HFFc6 (cell line): ENCODE results near the gene TMEM273. TPM values are rescaled to one million over a fixed set of nuclear protein-coding genes. Genes with fewer than 3 reads are reported as not detected.
A peak's percentile ranks its signal among the peaks of the same experiment; 100 is the strongest.

ENCODE experiments used
- DNase-seq: peaks from one replicate; pipeline ENCODE4 v3.0.0-alpha.2; 2018
- H3K27ac Mint-ChIP-seq: 2 replicates; pipeline ENCODE4 v1.8.0; 2020; ENCODE audit warnings: mild to moderate bottlenecking, mixed read lengths
- H3K27me3 Mint-ChIP-seq: 2 replicates; pipeline ENCODE4 v1.8.0; 2021; ENCODE audit warnings: mild to moderate bottlenecking, moderate library complexity, mixed read lengths; ENCODE audit not compliant: insufficient read depth
- H3K36me3 Mint-ChIP-seq: 2 replicates; pipeline ENCODE4 v1.8.0; 2021; ENCODE audit warnings: low read depth, mixed read lengths
- H3K4me1 Mint-ChIP-seq: 2 replicates; pipeline ENCODE4 v1.8.0; 2020; ENCODE audit warnings: low read depth, mixed read lengths
- H3K4me3 Mint-ChIP-seq: 2 replicates; pipeline ENCODE4 v1.8.0; 2020; ENCODE audit warnings: mild to moderate bottlenecking, moderate library complexity, mixed read lengths
- H3K9me3 Mint-ChIP-seq: 2 replicates; pipeline ENCODE4 v1.8.0; 2020; ENCODE audit warnings: mild to moderate bottlenecking, mixed read lengths
- total RNA-seq, 6 experiments: library from RNA; stranded (reverse); fragmentation: NEBNext Ultra II Directional; extraction: Animal tissue kit (Norgen Biotek cat#: 25700); gene quantifications; 2 replicates in 1 of 6; 3 replicates in 5 of 6; pipeline ENCODE4 v1.2.3, GENCODE V29; 2021
- TF ChIP-seq, protein P1 (sequence below): fragments of 200-600 bp; sonication (generic); IDR thresholded peaks from 2 replicates; pipeline ENCODE4 v1.5.0; 2021; ENCODE audit warnings: antibody characterized with exemption, mild to moderate bottlenecking

TMEM273 gene
- total RNA-seq, 6 experiments from 2014 or later, result not detected

- H3K4me3 Mint-ChIP-seq, result no peak overlapping the region
- no peak for DNase-seq
- no peaks in the 10 kb centered on the region for H3K36me3 Mint-ChIP-seq
- TF ChIP-seq, protein P1, sequence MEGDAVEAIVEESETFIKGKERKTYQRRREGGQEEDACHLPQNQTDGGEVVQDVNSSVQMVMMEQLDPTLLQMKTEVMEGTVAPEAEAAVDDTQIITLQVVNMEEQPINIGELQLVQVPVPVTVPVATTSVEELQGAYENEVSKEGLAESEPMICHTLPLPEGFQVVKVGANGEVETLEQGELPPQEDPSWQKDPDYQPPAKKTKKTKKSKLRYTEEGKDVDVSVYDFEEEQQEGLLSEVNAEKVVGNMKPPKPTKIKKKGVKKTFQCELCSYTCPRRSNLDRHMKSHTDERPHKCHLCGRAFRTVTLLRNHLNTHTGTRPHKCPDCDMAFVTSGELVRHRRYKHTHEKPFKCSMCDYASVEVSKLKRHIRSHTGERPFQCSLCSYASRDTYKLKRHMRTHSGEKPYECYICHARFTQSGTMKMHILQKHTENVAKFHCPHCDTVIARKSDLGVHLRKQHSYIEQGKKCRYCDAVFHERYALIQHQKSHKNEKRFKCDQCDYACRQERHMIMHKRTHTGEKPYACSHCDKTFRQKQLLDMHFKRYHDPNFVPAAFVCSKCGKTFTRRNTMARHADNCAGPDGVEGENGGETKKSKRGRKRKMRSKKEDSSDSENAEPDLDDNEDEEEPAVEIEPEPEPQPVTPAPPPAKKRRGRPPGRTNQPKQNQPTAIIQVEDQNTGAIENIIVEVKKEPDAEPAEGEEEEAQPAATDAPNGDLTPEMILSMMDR, result no peak
- peaks cover 25% of the 10 kb centered on the region for H3K4me1 Mint-ChIP-seq
- H3K27ac Mint-ChIP-seq, result no peak overlapping the region
- H3K9me3 Mint-ChIP-seq, result no peaks in the 10 kb centered on the region
- peaks cover 5% of the 10 kb centered on the region; the same call in 1 of the 2 replicates for H3K27me3 Mint-ChIP-seq
These were observed 8.3 kb downstream of the TMEM273 start for GRCh38 chr10:49179699-49180443.

DNA sequence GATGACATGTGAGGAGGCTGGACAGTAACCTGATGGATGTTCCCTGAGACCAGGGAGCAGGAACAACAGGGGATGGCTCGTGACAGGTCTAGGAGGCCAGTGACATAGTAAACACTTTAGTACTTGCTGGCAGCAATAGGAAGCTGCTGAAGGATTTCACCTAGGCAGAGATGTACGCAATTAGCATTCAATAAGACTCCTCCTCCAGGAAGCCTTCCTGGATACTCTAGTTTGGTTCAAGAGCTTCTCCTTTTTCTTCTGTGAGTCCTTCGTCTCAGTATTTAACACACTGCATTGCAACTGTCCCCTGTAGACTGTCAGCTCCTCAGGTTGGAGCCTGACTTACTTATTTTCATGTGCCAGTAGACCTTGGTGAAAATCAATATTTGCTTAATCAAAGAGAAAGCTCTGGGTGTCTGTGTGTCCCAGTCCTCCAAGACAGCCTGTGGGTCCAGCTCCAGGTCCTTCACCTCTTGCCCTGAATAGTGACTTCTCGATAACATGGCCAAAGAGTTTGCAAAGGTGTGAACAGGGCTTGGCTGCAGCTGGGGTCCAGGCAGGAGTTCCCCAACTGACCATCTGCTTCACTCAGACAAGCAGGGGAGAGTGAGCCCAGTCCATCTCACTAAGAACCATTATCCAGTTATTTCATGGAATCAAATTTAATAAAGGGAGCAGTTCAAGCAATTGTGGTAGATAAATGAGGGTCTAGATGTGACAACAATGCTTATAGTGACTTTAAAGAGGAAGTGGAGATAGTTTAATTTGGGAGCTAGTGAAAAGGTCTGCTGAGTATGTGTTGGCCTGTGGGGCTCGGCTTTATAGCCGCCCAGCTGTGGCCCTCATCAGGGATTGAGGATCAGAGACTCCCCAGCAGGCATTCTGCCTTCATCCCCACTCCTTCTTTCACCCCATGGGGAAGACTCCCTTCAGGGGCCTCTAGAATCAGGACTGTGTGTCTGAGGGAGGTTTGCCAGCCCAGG, 9.4 kb downstream of the TMEM273 start:
- Mint-ChIP-seq H3K36me3 (no peaks in the 10 kb centered on the region), H3K27me3 (peaks cover 1% of the 10 kb centered on the region), H3K9me3 (no peaks in the 10 kb centered on the region), H3K4me3 (no peak overlapping the region), H3K27ac (no peak overlapping the region), H3K4me1 (peaks cover 25% of the 10 kb centered on the region)
- no peak for DNase-seq
- TF ChIP-seq, protein P1, result no peak

- Mint-ChIP-seq H3K27ac (peak overlapping the region; percentile 96), H3K4me3 (peak overlapping the region; percentile 51), H3K4me1 (peaks cover 25% of the 10 kb centered on the region), H3K9me3 (no peaks in the 10 kb centered on the region), H3K36me3 (no peaks in the 10 kb centered on the region), H3K27me3 (peaks cover 2% of the 10 kb centered on the region)
- DNase-seq, result peak; percentile 84
- TF ChIP-seq, protein P1, result no peak
These were observed 10.5 kb downstream of the TMEM273 start for GRCh38 chr10:49177391-49178355.

- Mint-ChIP-seq H3K4me3 (peak overlapping the region; percentile 51; the same call in 1 of the 2 replicates), H3K9me3 (no peaks in the 10 kb centered on the region), H3K27ac (peak overlapping the region; percentile 96), H3K4me1 (peaks cover 25% of the 10 kb centered on the region), H3K36me3 (no peaks in the 10 kb centered on the region), H3K27me3 (peaks cover 2% of the 10 kb centered on the region)
- no peak for DNase-seq
- TF ChIP-seq, protein P1, result no peak
These were observed 11.6 kb downstream of the TMEM273 start for GRCh38 chr10:49176310-49177268.
